Kidney (tissue), 14 donors: Measurements from ENCODE around the gene SIT1. TPM values are rescaled to one million over a fixed set of nuclear protein-coding genes. Genes with fewer than 3 reads are reported as not detected.

Source experiments
- DNase-seq, 5 donors: peaks; one replicate each; pipeline ENCODE4 v3.0.0-alpha.2; 2013 to 2020
- FAIRE-seq: peaks from 2 replicates; lab custom pipeline; 2012; peaks lifted over from hg19 to GRCh38; lab: Jason Lieb, UNC
- H3K27ac ChIP-seq, 2 donors: one replicate each; pipeline ENCODE4 v1.7.0; 2013; ENCODE audit warnings: low read depth in 2 of 2, low read length in 2 of 2, inconsistent platforms in 1 of 2
- H3K27me3 ChIP-seq: one replicate; pipeline ENCODE4 v1.7.1; 2013; ENCODE audit warnings: low read length, inconsistent platforms; ENCODE audit not compliant: control insufficient read depth, insufficient read depth
- H3K36me3 ChIP-seq, 3 donors: one replicate each; pipeline versions ENCODE4 v1.7.0 to v1.7.1; 2013; ENCODE audit warnings: low read length in 3 of 3, control low read depth in 1 of 3, inconsistent platforms in 1 of 3; ENCODE audit not compliant: insufficient read depth in 3 of 3, control insufficient read depth in 2 of 3
- H3K4me1 ChIP-seq, 3 donors: one replicate each; pipeline versions ENCODE4 v1.7.0 to v1.7.1; 2013; ENCODE audit warnings: low read length in 3 of 3, inconsistent platforms in 1 of 3, low read depth in 1 of 3; ENCODE audit not compliant: control insufficient read depth in 2 of 3, insufficient read depth in 2 of 3
- H3K4me3 ChIP-seq, 3 donors: one replicate each; pipeline versions ENCODE4 v1.7.0 to v1.8.1; 2013; ENCODE audit warnings: low read length in 3 of 3, control low read depth in 1 of 3, inconsistent platforms in 1 of 3
- H3K9ac ChIP-seq, 3 donors: one replicate each; pipeline versions ENCODE4 v1.7.0 to v1.7.1; 2013; ENCODE audit warnings: low read length in 3 of 3, control low read depth in 1 of 3, inconsistent platforms in 1 of 3
- H3K9me3 ChIP-seq, 3 donors: one replicate each; pipeline versions ENCODE4 v1.7.0 to v1.7.1; 2013; ENCODE audit warnings: low read length in 3 of 3, control low read depth in 1 of 3, inconsistent platforms in 1 of 3; ENCODE audit not compliant: control insufficient read depth in 2 of 3, insufficient read depth in 1 of 3
- intact Hi-C: fragments of 100-400 bp; cut with DNase I; formaldehyde crosslinking; loops from one replicate; pipeline ENCODE4 v1.11.1; 2022
- polyA plus RNA-seq: library from polyadenylated mRNA; stranded (reverse); fragments of 350-450 nt; fragmentation: Illumina TruSeq; extraction: RNeasy Lipid Tissue Mini Kit (QIAGEN cat#74804); gene quantifications from one replicate; pipeline ENCODE4 v1.2.3, GENCODE V29; 2014; ENCODE audit warnings: low read depth, low replicate concordance; ENCODE audit not compliant: insufficient read depth
- total RNA-seq: library from RNA; stranded (reverse); fragmentation: NEBNext Ultra II Directional; extraction: Animal tissue kit (Norgen Biotek cat#: 25700); gene quantifications from one replicate; pipeline ENCODE4 v1.2.1, GENCODE V29; 2021
- TF ChIP-seq, protein P1 (sequence below): IDR thresholded peaks from 3 replicates; pipeline ENCODE4 v1.5.1; 2012; ENCODE audit warnings: mild to moderate bottlenecking, moderate library complexity, borderline replicate concordance; ENCODE audit not compliant: insufficient read depth; ENCODE audit errors: extremely low read depth
- donor health status: control.
- donor health status: control.
- donor health status: control.
- donor health status: control.
- donor health status: control.
- donor health status: DM: yes; HTN: yes; CAD: no.
- donor health status: Normal renal cell carcinoma (clear cell type).

SIT1 gene
- total and polyA plus RNA-seq, 2 donors from 2014 or later = 0.32 to 3.1 TPM

DNA sequence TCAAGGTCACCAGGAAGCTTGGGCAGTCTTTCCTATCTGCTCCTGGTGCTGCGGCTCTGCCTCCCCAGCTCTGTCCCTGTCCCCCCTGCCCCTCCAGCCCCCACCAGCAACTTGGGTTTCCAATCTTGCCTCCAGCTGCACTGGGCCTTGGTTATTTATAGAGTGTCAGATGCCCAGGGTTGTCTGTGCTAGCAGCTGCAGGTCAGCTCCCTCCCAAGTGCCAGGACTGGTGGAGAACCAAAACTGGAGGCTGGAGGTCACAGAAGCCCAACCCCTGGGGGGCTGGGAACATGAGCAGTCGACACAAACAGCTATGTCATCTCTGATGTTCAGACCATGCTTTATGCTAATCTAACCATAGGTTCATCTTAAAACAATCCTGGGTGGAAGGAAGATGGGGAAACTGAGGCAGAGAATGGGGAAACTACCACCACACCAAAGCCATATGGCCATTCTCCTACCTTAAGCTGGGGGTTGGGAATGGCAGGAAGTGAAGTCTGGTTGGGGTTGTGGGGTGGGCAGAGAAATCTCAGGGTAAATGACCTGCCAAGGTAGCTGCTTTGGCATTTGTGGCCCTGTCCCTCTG is 37.3 kb upstream of the SIT1 start:
- Histone ChIP-seq H3K9ac (no peak overlapping the region), H3K9me3 (no peaks in the 10 kb centered on the region), H3K27ac (no peak overlapping the region), H3K4me1 (peaks cover 0 to 6% (median 0%) of the 10 kb centered on the region in 3 donors), H3K27me3 (no peaks in the 10 kb centered on the region), H3K36me3 (peaks cover 0 to 2% (median 0%) of the 10 kb centered on the region in 3 donors), H3K4me3 (peak overlapping the region in 1 of 3 donors; percentile 17)
- TF ChIP-seq, protein P1, sequence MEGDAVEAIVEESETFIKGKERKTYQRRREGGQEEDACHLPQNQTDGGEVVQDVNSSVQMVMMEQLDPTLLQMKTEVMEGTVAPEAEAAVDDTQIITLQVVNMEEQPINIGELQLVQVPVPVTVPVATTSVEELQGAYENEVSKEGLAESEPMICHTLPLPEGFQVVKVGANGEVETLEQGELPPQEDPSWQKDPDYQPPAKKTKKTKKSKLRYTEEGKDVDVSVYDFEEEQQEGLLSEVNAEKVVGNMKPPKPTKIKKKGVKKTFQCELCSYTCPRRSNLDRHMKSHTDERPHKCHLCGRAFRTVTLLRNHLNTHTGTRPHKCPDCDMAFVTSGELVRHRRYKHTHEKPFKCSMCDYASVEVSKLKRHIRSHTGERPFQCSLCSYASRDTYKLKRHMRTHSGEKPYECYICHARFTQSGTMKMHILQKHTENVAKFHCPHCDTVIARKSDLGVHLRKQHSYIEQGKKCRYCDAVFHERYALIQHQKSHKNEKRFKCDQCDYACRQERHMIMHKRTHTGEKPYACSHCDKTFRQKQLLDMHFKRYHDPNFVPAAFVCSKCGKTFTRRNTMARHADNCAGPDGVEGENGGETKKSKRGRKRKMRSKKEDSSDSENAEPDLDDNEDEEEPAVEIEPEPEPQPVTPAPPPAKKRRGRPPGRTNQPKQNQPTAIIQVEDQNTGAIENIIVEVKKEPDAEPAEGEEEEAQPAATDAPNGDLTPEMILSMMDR = no peak
- DNase-seq = no peak
- intact Hi-C loops = no loop called here
- no peak for FAIRE-seq

- Histone ChIP-seq H3K27me3 (no peaks in the 10 kb centered on the region), H3K9me3 (no peaks in the 10 kb centered on the region), H3K9ac (no peak overlapping the region), H3K4me1 (peaks cover 0 to 6% (median 0%) of the 10 kb centered on the region in 3 donors), H3K4me3 (no peak overlapping the region), H3K27ac (no peak overlapping the region), H3K36me3 (peaks cover 0 to 2% (median 0%) of the 10 kb centered on the region in 3 donors)
- TF ChIP-seq, protein P1 = no peak
- no peak for FAIRE-seq
- intact Hi-C loops = no loop called here
- DNase-seq = no peak
Measured at GRCh38 chr9:35687306-35687705, 36.6 kb upstream of the SIT1 start.

- Histone ChIP-seq H3K4me1 (peaks cover 0 to 6% (median 0%) of the 10 kb centered on the region in 3 donors), H3K9ac (peak overlapping the region in 1 of 3 donors; percentile 19), H3K27ac (no peak overlapping the region), H3K9me3 (no peaks in the 10 kb centered on the region), H3K36me3 (peaks cover 0 to 2% (median 0%) of the 10 kb centered on the region in 3 donors), H3K27me3 (no peaks in the 10 kb centered on the region), H3K4me3 (peak overlapping the region in 1 of 3 donors; percentile 25)
- TF ChIP-seq, protein P1 = no peak
- DNase-seq = peak in 3 of 5 donors; percentile 19 to 44 (median 39)
- FAIRE-seq = no peak
- intact Hi-C loops = no loop called here
Measured at GRCh38 chr9:35686222-35687203, 35.8 kb upstream of the SIT1 start.
